GM06990 (cell line): Measurements from ENCODE around the gene MYH11.
"Not testable (repeated sequence)": the region's sequence is repeated elsewhere in the genome, so short reads cannot be mapped to it uniquely, and the experiment has no call there.

Source experiments
- DNase-seq: peaks from one replicate; pipeline ENCODE4 v3.0.0-alpha.2; 2011; ENCODE audit not compliant: insufficient read length; ENCODE audit errors: extremely low read depth
- H3K27me3 ChIP-seq: replicated peaks from 2 replicates; pipeline ENCODE4 v1.6.0; 2011; ENCODE audit warnings: low read length; ENCODE audit not compliant: control insufficient read depth, insufficient read depth
- H3K36me3 ChIP-seq: 2 replicates; pipeline ENCODE4 v1.5.1; 2011; ENCODE audit warnings: low read length; ENCODE audit not compliant: control insufficient read depth, insufficient read depth
- H3K4me3 ChIP-seq: replicated peaks from 2 replicates; pipeline ENCODE4 v1.5.1; 2011; ENCODE audit warnings: low read depth, mild to moderate bottlenecking, control low read depth, low read length
- TF ChIP-seq, protein P1 (sequence below): IDR thresholded peaks from 2 replicates; pipeline ENCODE4 v1.5.1; 2011; ENCODE audit warnings: low read length, control low read depth, mild to moderate bottlenecking, inconsistent platforms; ENCODE audit not compliant: insufficient read depth, poor library complexity, severe bottlenecking

MYH11 gene

DNA sequence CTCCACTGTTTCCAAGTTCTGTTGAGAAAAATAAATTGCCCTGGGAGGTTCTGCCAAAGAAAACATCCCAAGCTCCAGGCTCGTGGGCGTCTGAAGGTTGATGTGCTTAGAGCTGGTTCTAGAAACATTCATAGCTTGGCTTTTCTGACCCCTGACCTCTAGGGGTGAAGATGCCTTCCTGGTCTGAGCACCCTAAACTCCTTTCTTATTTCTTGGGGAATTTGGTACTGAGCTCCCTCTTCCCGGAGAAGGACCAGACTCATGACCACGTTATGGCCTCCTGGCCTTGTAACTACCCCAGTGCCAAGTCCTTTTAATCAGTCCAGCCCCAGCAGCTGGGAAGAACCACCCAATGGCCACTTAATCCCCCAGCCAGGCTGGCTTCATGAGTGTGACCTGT lies 66.4 kb downstream of the MYH11 start:
- TF ChIP-seq, protein P1, sequence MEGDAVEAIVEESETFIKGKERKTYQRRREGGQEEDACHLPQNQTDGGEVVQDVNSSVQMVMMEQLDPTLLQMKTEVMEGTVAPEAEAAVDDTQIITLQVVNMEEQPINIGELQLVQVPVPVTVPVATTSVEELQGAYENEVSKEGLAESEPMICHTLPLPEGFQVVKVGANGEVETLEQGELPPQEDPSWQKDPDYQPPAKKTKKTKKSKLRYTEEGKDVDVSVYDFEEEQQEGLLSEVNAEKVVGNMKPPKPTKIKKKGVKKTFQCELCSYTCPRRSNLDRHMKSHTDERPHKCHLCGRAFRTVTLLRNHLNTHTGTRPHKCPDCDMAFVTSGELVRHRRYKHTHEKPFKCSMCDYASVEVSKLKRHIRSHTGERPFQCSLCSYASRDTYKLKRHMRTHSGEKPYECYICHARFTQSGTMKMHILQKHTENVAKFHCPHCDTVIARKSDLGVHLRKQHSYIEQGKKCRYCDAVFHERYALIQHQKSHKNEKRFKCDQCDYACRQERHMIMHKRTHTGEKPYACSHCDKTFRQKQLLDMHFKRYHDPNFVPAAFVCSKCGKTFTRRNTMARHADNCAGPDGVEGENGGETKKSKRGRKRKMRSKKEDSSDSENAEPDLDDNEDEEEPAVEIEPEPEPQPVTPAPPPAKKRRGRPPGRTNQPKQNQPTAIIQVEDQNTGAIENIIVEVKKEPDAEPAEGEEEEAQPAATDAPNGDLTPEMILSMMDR, result no peak
- no peaks in the 10 kb centered on the region for H3K36me3 ChIP-seq
- no peak overlapping the region for H3K4me3 ChIP-seq
- H3K27me3 ChIP-seq, result no peaks in the 10 kb centered on the region; the same call in 1 of the 2 replicates
- DNase-seq, result no peak

- DNase-seq, H3K36me3 ChIP-seq, H3K27me3 ChIP-seq, H3K4me3 ChIP-seq: not testable (repeated sequence)
Observed at GRCh38 chr16:15789816-15790215, 67.0 kb downstream of the MYH11 start.

DNA sequence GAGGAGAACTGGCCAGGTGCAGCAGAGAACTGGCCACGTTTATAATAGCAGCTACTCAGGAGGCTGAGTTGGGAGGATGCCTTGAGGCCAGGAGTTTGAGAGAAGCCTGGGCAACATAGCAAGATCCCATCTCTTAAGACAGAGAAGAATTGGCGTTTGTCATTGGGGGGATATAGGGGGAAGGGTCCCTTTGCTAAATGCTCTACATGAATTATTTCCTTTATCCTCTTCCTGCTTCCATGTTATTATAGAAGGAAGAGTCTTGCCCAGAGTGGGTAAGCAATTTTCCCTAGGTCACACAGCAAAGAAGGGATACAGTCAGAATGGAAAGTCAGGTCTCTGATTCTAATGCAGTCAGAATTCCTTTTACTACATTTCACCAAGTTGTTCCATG lies 68.0 kb downstream of the MYH11 start:
- no peak for DNase-seq

GRCh38 chr16:15786501-15786900 lies 70.3 kb downstream of the MYH11 start:
- no peaks in the 10 kb centered on the region; the same call in 1 of the 2 replicates for H3K27me3 ChIP-seq
- H3K36me3 ChIP-seq, result no peaks in the 10 kb centered on the region
- no peak overlapping the region for H3K4me3 ChIP-seq
- no peak for DNase-seq
- TF ChIP-seq, protein P1, result no peak

More for the DNA sequence above, 68.0 kb downstream of the MYH11 start:
- no peaks in the 10 kb centered on the region; the same call in 1 of the 2 replicates for H3K27me3 ChIP-seq
- no peaks in the 10 kb centered on the region for H3K36me3 ChIP-seq
- H3K4me3 ChIP-seq, result no peak overlapping the region
- TF ChIP-seq, protein P1, result no peak

- DNase-seq, result no peak
- H3K27me3 ChIP-seq, result no peaks in the 10 kb centered on the region; the same call in 1 of the 2 replicates
- H3K36me3 ChIP-seq, result no peaks in the 10 kb centered on the region
- no peak overlapping the region for H3K4me3 ChIP-seq
- TF ChIP-seq, protein P1, result no peak
Observed at GRCh38 chr16:15785386-15786059, 71.3 kb downstream of the MYH11 start.

DNA sequence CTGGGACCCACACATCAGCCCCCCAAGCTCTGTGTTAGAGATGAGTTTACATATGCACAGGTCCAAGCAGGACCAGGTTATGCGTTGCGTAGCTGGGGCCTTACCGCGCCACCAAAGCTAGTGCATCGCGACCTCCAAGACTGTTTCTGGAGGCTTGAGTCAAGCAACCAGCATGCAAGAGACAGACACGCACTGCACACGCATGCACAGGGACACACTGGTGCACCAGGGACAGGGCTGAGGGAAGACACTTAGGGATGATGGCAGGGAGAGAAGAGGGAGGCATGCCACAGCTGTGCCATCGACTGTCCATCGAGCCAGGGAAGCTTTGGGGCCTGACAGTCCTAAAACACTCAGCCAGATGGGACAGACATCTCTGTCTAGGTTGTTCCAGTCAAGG lies 72.8 kb downstream of the MYH11 start:
- peaks cover 1% of the 10 kb centered on the region; the same call in 1 of the 2 replicates for H3K27me3 ChIP-seq
- no peak for DNase-seq
- no peaks in the 10 kb centered on the region for H3K36me3 ChIP-seq
- H3K4me3 ChIP-seq, result no peak overlapping the region
- TF ChIP-seq, protein P1, result no peak
